K562 (cell line): ENCODE measurements around the gene KCNIP2. TPM values are rescaled to one million over a fixed set of nuclear protein-coding genes. Genes with fewer than 3 reads are reported as not detected.
A peak's percentile ranks its signal among the peaks of the same experiment; 100 is the strongest.

Experiments used
- ATAC-seq: fragments of 200-7000 bp; cut with Tn5 transposase; 3 replicates; pipeline ENCODE4 v1.9.1; 2020; ENCODE audit warnings: moderate library complexity
- BruUV-seq: library from RNA; stranded (reverse); fragments of 400-500 nt; replicated peaks from 2 replicates; lab custom pipeline; 2021; lab: Mats Ljungman, UMichigan
- CTCF ChIA-PET: fragments of 300-600 bp; formaldehyde crosslinking; extraction: SDS; loops from one replicate; lab custom pipeline; 2021; ENCODE audit warnings: low intra/inter-chr PET ratio; lab: Yijun Ruan, JAX
- POLR2A ChIA-PET: fragments of 300-600, 350-650 bp; sonication (Branson Sonifier 250); formaldehyde crosslinking; extraction: SDS; loops from one replicate; lab custom pipeline; 2021; ENCODE audit warnings: antibody characterized with exemption, inconsistent platforms; lab: Yijun Ruan, JAX
- DNase-seq, 4 experiments: peaks; one replicate each; pipeline versions ENCODE4 v3.0.0 to v3.0.0-alpha.2; 2011 to 2018; ENCODE audit warnings: low spot score in 3 of 4, mixed read lengths in 3 of 4; ENCODE audit errors: extremely low read depth in 1 of 4
- FAIRE-seq: peaks from 2 replicates; lab custom pipeline; 2011; peaks lifted over from hg19 to GRCh38; lab: Jason Lieb, UNC
- H2AFZ ChIP-seq: 2 replicates; pipeline ENCODE4 v1.6.0; 2011; ENCODE audit warnings: low read depth, low read length, control low read depth, inconsistent platforms
- H3K27ac ChIP-seq: fragments of 200-600 bp; 3 replicates; pipeline ENCODE4 v1.8.0; 2011; ENCODE audit warnings: low read depth, mild to moderate bottlenecking, control low read depth, inconsistent platforms, low read length, moderate library complexity, mixed read lengths; ENCODE audit errors: extremely low read depth
- H3K27me3 ChIP-seq, 2 experiments: fragments of 300-600 bp in 1 of 2; 2 replicates in 1 of 2; 3 replicates in 1 of 2; pipeline versions ENCODE4 v1.6.0 to v1.8.0; 2011; ENCODE audit warnings: inconsistent platforms in 2 of 2, low read length in 2 of 2, mild to moderate bottlenecking in 1 of 2, mixed read lengths in 1 of 2, moderate library complexity in 1 of 2; ENCODE audit not compliant: control insufficient read depth in 2 of 2, insufficient read depth in 2 of 2
- H3K36me3 ChIP-seq: fragments of 300-600 bp; 3 replicates; pipeline ENCODE4 v1.8.0; 2011; ENCODE audit warnings: mild to moderate bottlenecking, low read length, inconsistent platforms; ENCODE audit not compliant: control insufficient read depth, insufficient read depth
- H3K4me1 ChIP-seq, 2 experiments: fragments of 200-600 bp in 1 of 2; replicated peaks in 1 of 2; 2 replicates in 1 of 2; 3 replicates in 1 of 2; pipeline versions ENCODE4 v1.5.1 to v1.8.0; 2011; ENCODE audit warnings: inconsistent platforms in 2 of 2, low read length in 2 of 2, mild to moderate bottlenecking in 1 of 2, mixed read lengths in 1 of 2, moderate library complexity in 1 of 2; ENCODE audit not compliant: control insufficient read depth in 2 of 2, insufficient read depth in 2 of 2
- H3K4me2 ChIP-seq: 2 replicates; pipeline ENCODE4 v1.6.1; 2011; ENCODE audit warnings: low read length, control low read depth, inconsistent platforms, mixed read lengths; ENCODE audit not compliant: insufficient read depth
- H3K4me3 ChIP-seq: fragments of 200-600 bp; sonication (generic), shearing (Covaris generic); 2 replicates; pipeline ENCODE4 v1.5.1; 2016; ENCODE audit warnings: control low read depth, inconsistent platforms
- H3K79me2 ChIP-seq: fragments of 200-600 bp; 3 replicates; pipeline ENCODE4 v1.8.0; 2011; ENCODE audit warnings: low read length, inconsistent platforms; ENCODE audit not compliant: control insufficient read depth, insufficient read depth
- H3K9ac ChIP-seq, 2 experiments: 2 replicates each; pipeline versions ENCODE4 v1.6.0 to v1.6.1; 2011; ENCODE audit warnings: low read depth in 2 of 2, low read length in 2 of 2, control low read depth in 1 of 2, inconsistent platforms in 1 of 2, mild to moderate bottlenecking in 1 of 2, mixed read lengths in 1 of 2; ENCODE audit not compliant: insufficient read depth in 1 of 2
- H3K9me1 ChIP-seq: one replicate; pipeline ENCODE4 v1.6.0; 2011; ENCODE audit warnings: inconsistent platforms, mild to moderate bottlenecking, low read length, moderate library complexity; ENCODE audit not compliant: control insufficient read depth, insufficient read depth
- H3K9me3 ChIP-seq: replicated peaks from 2 replicates; pipeline ENCODE4 v1.5.1; 2011; ENCODE audit warnings: low read depth, low read length, inconsistent platforms; ENCODE audit not compliant: control insufficient read depth, insufficient read depth
- H4K20me1 ChIP-seq: replicated peaks from 2 replicates; pipeline ENCODE4 v1.6.1; 2011; ENCODE audit warnings: low read length, inconsistent platforms, mixed read lengths; ENCODE audit not compliant: control insufficient read depth, insufficient read depth
- E2F6 ChIP-seq, 2 experiments: IDR thresholded peaks; 2 replicates each; pipeline ENCODE4 v1.6.1; 2011; ENCODE audit warnings: borderline replicate concordance in 1 of 2, control low read depth in 1 of 2, low read depth in 1 of 2, low read length in 1 of 2, mild to moderate bottlenecking in 1 of 2, mixed read lengths in 1 of 2, moderate library complexity in 1 of 2; ENCODE audit not compliant: insufficient read depth in 1 of 2, insufficient read length in 1 of 2, poor library complexity in 1 of 2, severe bottlenecking in 1 of 2; ENCODE audit errors: extremely low read depth in 1 of 2
- TCF7L2 ChIP-seq: fragments of 150-350 bp; IDR thresholded peaks from 2 replicates; pipeline ENCODE4 v1.6.1; 2016; ENCODE audit warnings: low read depth, mild to moderate bottlenecking, low read length, moderate library complexity
- WGBS: fragments of 100-300 bp; shearing (Covaris generic); methylation state at CpG from one replicate; pipeline ENCODE4 v1.1.6; 2016; ENCODE audit warnings: low coverage, mixed read lengths; ENCODE audit not compliant: insufficient coverage; ENCODE audit errors: missing lambda C conversion rate; 5-methylcytosine and 5-hydroxymethylcytosine counted together
- in situ Hi-C: fragments of 300-500 bp; cut with MboI; formaldehyde crosslinking; loops from 4 replicates; pipeline ENCODE4 v1.15.0; 2018; ENCODE audit warnings: inconsistent platforms, mixed read lengths
- intact Hi-C: fragments of 100-400 bp; cut with micrococcal nuclease; formaldehyde crosslinking; loops from 2 replicates; pipeline ENCODE4 v1.14.2; 2022
- polyA plus RNA-seq, 8 experiments: library from polyadenylated mRNA; depleted of rRNA in 4 of 8; stranded (reverse) in 5 of 8; unstranded in 3 of 8; fragments of >200 nt; fragmentation: Nextera tagmentation in 2 of 8; fragmentation: Illumina TruSeq in 1 of 8; extraction: Ambion mirVana in 2 of 8; extraction: Trizol in 1 of 8; gene quantifications; 2 replicates each; pipeline versions ENCODE4 v1.2.1 to v1.2.3, GENCODE V29; 2011 to 2014; ENCODE audit warnings: inconsistent platforms in 1 of 8, missing spikeins in 1 of 8
- total RNA-seq, 7 experiments: library from RNA; depleted of rRNA in 6 of 7; stranded (reverse); fragments of >200 nt in 6 of 7; fragmentation: Illumina TruSeq in 2 of 7; extraction: Trizol in 2 of 7; gene quantifications; 2 replicates each; pipeline versions ENCODE4 v1.2.1 to v1.2.3, GENCODE V29; 2011 to 2021; ENCODE audit warnings: low replicate concordance in 1 of 7

KCNIP2 gene
- total and polyA plus RNA-seq, 9 of the 15 experiments (the other 6 are each of a cell fraction or from before 2014, with no cell fraction given): 2.5 to 7.6 (median 4.1) TPM

DNA sequence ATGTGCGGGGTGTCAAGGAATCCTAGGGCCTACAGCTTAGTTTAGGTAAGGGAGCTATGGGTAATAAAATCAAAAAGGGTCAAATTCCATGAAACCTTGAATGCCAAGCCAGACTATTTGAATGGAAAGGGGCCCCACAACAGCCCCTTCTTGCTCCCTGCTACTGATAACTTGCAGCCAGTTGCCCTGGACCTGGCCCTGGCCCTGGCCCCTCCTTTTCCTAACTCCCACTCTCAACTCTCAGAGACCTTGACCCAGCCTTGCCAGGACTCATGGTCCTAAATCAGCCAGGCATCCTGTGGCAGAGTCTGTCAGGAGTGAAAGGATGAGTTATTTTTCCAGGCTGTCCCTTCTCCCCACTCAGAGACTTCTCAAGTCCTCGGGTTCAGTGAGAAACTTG, 5.9 kb downstream of the KCNIP2 start:
- POLR2A ChIA-PET: interaction anchor here (0.6 to 0.8 kb wide), 2 partner anchors 19 to 199 kb away, joined by 3 to 4 read pairs; no protein-coding TSS in a partner anchor
- H3K27ac ChIP-seq: no peak overlapping the region
- H3K4me2 ChIP-seq: no peak overlapping the region
- H3K9me1 ChIP-seq: no peaks in the 10 kb centered on the region
- H4K20me1 ChIP-seq: 0 out of 2 replicates have a peak, but pooled peaks cover 5% of the 10 kb centered on the region
- H3K9ac ChIP-seq: no peak overlapping the region
- ATAC-seq (no peak), FAIRE-seq (no peak), DNase-seq (peak; percentile 0 to 1 (median 0))
- H3K4me3 ChIP-seq: no peak overlapping the region
- WGBS: 53% methylated on average over 2 of the region's 2 CpGs
- CTCF ChIA-PET: interaction anchor here (0.6 kb wide), 1 partner anchor 669 kb away, joined by 4 read pairs; no protein-coding TSS in a partner anchor
- H3K36me3 ChIP-seq: peaks cover 4% of the 10 kb centered on the region; the same call in 1 of the 3 replicates
- no TSS peak for BruUV-seq
- no peaks in the 10 kb centered on the region for H3K9me3 ChIP-seq
- in situ Hi-C loops: loop anchor here (5.0 to 25.0 kb wide), 5 partner anchors 205 to 775 kb away; partner anchors contain the start of genes ACTR1A, CUEDC2 and SUFU
- no peak for TF ChIP-seq TCF7L2
- H3K79me2 ChIP-seq: no peaks in the 10 kb centered on the region
- H3K27me3 ChIP-seq: no peaks in the 10 kb centered on the region
- H2AFZ ChIP-seq: no peak overlapping the region
- intact Hi-C loops: loop anchor here (2.0 kb wide), 1 partner anchor 235 kb away; no protein-coding TSS in a partner anchor
- H3K4me1 ChIP-seq: peaks cover 9 to 30% of the 10 kb centered on the region in 2 experiments; a peak in 4 of 5 replicates

DNA sequence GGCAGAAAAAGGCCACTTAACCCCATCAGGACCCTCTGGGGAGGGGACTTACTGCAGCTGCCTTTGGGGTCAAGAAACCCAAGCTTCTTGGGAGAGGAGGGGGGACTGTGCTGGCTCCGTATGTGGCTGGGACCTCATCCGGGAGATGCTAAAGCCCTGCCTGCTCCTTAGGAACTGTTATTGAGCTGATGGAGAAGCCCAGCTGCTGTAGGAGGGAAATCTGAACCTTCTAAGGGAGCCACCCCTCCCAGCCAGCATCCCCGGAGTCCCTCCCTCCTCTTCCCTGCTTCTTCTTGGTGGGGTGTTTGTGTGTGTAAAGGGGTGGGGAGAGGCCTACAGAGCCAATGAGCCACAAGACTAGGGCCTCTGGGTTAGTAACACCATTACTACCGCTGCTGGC, 8.2 kb downstream of the KCNIP2 start:
- Histone ChIP-seq H3K9ac (no peak overlapping the region), H3K4me1 (peaks cover 22 to 35% of the 10 kb centered on the region in 2 experiments), H3K79me2 (peaks cover 5% of the 10 kb centered on the region; the same call in 2 of the 3 replicates), H3K27me3 (no peaks in the 10 kb centered on the region), H3K9me3 (no peaks in the 10 kb centered on the region), H3K27ac (no peak overlapping the region), H2AFZ (no peak overlapping the region), H3K9me1 (peaks cover under 1% of the 10 kb centered on the region)
- WGBS: 67% methylated on average over 4 of the region's 4 CpGs
- intact Hi-C loops: no loop called here
- FAIRE-seq: no peak
- CTCF ChIA-PET: interaction anchor here (1.7 kb wide), 1 partner anchor 237 kb away, joined by 17 read pairs; no protein-coding TSS in a partner anchor
- no peak for TF ChIP-seq E2F6 (IDR thresholded peaks at IDR 0.05; ENCODE audit: borderline replicate concordance in 1 of 2, extremely low read depth in 1 of 2, insufficient read depth in 1 of 2, insufficient read length in 1 of 2, low read depth in 1 of 2, low read length in 1 of 2, poor library complexity in 1 of 2, severe bottlenecking in 1 of 2)
- TF ChIP-seq, all 486 proteins: peak for 0
- DNase-seq: peak; percentile 2 to 6 (median 2)
- Histone ChIP-seq H4K20me1 (0 out of 2 replicates have a peak, but pooled peaks cover 5% of the 10 kb centered on the region), H3K4me3 (no peak overlapping the region), H3K36me3 (peaks cover 2% of the 10 kb centered on the region; the same call in 1 of the 3 replicates), H3K4me2 (no peak overlapping the region)
- no TSS peak for BruUV-seq
- no peak for ATAC-seq
- in situ Hi-C loops: loop anchor here (5.0 to 25.0 kb wide), 5 partner anchors 207 to 777 kb away; partner anchors contain the start of genes ACTR1A, CUEDC2 and SUFU
- POLR2A ChIA-PET: interaction anchor here (1.0 to 1.1 kb wide), 2 partner anchors 220 to 305 kb away, joined by 3 to 4 read pairs; partner anchors contain the start of gene ARMH3
